ENCODE measurements around the gene EVX2.

EVX2 gene

DNA sequence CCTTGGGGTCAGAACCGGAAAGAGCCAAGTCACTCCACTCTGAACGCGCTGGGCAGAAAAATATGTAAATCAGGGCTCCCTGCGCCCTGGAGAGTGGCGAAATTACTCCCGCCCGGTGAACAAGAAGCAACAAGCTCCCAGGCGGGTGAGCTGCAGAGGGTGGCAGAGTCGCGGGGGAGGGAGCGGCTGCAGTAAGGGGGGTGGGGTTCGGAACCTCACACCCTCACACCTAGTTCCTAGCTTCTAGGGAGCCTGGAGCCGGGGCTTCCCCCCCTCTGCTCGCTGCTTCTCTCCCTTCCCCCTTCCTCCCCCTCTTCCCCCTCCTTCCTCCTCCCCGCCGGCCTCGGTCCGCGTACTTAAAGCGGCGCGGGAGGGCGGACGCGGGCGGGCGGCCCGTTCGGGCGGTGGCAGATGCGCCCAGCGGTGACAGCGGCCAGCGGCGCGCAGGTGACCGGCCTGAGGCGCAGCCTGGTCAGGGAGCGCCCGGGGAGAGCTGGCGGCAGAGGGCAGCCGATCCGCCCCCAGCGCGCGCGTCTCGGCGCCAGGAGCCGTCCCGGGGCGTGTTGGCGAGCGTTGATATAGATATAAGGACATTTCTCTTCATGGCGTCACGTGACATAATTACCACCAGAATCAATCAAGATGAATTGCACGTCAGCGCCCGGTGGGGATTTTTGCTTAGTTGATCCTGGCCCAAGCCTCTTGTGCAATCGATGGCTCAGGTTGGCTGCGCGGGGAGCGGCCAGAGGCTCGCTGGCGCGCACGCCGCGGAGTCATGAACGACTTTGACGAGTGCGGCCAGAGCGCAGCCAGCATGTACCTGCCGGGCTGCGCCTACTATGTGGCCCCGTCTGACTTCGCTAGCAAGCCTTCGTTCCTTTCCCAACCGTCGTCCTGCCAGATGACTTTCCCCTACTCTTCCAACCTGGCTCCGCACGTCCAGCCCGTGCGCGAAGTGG lies 23.1 kb upstream of the EVX2 start, which contains the start of gene HOXD11:
HOXD11 (plus strand) TSS at position 700 of the 959 bp plus-strand sequence; CDS start at position 776, 76 bp downstream.
- no peak for DNase-seq

DNA sequence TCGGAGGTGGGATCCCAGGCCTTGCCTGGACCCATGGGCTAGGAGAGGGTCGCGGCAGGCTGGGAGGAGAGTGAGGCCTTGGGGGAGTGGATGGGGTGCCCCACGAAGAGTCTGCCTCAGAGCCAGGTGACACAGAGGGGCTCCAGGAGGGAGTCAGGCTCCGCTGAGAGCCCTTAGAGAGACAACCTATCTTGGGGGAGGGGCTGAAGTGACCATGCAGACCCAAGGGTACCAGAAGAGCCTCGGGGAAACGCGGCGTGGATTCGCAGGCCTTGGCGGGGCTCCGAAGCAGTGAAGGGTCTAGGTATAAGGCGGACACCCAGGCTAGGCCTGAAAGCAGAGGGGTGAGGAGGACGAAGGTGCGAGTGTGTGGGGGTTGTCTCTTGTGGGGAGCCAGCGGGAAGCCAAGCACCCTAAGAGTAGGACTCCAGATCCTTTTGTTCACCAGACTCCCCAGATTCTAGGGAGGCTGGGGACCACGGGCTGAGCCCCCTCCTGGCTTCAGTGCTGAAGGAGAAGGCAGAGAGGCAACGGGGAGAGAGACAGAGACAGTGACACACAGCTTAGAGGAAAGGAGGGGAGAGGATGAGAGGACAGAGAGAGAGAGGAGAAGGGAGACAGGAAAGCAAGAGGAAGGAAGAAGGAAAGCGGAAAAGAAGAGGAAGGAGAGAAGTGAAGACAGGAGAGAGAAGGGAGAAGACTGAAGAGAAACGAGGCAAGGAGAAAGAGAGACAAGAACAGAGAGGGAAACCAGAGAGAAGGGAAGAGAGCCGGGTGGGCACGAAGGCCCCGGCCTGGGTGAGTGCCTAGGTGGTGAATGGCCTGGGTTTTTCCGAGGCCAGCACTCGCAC lies 22.2 kb upstream of the EVX2 start:
- no peak for DNase-seq

DNA sequence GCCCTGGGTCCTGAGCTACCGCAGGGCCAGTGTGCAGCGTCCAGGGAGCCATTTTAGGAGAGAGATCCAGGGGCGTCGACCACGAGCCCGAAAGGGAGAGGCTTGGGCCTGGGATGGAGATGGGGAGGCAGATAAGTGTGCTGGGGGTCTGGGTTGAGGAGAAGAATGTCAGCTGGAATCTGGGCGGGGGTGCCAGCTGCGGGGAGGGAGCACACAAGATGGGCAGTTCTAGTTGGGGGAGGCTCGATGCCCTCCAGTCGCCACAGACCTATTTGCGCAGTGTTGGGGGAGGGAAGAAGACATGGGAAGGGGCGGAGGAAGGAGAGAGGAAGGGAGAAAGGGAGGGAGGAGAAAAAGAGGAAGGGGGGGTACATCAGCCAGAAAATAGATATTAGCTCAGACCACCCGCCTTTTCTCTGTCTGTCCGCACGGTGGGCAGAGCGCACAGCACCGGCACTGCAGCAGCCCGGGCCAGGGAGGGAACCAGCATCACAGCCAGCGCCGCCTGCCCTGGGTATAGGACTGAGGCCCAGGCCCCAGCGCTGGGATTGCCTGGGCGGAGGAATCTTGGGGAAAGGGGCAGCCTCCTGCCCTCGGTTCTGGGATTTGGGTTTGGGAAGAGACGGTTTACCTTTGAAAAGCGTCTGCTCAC lies 21.4 kb upstream of the EVX2 start:
- DNase-seq, result no peak

DNA sequence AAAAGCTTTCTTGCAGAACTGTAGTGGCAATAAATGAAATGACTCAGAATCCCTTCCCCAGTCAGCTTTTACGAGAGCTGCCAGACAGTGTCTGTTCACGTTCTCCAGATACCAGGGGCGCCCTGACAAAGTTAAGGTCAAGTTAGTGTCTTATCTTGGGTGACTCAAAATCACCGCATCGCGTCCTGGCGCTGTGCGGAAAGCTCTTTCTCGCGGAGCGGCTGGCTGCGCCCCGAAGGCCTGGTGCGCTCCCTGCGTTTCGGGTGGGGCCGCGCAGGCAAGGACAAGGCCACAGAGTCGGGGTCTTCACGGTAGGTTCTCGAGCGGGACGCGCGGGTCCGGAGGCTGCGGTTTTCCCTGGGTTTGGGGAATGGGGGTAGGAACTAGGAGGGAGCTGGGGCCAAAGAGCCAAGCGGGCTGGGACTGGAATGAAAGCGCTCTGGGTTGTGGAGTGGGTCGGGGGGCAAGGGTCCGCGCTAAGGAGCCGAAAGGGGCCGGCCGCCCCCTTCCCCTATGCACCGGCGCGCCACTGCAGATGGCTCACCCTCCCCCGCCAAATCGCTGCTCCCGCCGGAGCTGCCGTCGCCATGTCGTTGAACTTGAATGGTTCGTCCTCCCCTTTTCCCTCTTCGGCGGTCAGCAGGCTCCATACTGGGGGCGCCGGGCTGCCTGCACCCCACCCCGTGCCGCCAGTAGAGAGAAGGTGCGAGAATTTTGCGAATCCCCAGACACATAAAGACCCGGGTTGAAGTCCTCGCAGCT lies 20.7 kb upstream of the EVX2 start:
- DNase-seq, result no peak

DNA sequence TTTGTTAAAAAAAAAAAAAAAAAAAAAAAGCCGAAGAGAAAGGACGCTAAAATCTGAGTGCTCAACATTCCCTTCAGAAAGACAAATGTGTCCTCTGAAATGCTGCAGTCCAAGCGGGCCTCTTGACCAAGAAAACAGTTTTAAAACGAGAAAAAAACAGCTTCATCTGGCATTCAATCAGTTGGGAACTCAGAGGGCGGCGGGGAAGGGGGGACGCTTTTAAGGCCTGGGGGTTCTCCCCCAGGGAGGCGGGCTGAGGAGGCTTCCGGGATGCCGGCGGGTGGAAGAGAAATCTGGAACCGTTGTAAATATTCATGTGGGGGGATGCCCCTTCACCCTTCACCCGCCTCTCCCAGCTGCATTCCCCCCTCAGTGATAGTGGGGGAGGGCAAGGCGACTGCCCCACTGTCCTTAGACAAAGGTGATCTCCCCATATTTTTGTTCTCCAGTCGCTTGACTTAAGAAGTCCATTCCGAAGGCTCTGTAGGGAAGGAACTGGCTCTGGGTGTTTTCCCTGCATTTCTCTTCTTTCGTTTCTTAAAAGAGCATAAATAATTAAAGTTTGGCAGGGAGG lies 20.1 kb upstream of the EVX2 start:
- DNase-seq, result no peak

DNA sequence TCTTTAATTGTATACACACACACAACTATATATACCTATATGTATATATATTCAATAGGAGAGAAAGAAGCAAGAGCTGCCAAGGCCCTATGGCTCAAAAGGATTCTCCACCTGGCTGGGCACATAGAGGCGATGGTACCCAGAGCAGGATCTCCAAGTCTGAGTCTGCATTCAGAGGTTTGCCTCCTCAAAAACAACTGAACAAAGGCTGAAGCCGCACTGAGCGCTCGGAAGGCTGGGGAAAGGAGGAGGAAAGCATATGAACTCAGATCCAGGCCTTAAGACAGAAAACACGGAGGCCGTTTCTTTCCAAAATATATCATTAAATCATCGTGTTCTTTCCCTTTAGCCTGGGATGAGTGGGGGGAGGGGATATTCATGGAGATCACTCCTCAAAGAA lies 19.4 kb upstream of the EVX2 start:
- DNase-seq, result no peak

DNA sequence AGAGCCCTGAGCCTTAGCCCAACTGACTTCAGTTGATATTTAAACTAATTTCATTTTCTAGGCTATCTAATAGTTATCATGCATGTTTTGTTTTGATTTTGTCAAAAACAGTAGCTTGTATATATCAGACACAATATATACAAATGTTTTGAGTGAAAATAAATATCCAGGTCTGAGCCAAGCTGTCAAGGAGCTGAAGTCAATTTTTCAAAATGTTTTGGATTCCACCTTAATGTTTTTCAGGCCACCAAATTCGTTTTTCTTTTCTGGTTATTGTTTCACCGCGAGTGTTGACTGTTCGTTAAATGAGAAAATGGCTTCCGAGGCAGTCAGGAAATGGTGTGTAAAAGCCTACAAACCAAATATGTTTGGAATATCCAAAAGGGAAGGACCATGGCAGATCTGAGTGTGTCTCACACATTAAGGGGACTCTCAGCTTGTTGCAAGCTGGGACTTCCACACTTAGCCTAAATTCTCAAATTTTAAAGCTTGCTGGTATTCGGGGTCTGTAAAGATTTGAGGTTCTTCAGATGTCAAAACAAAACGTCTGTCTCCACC lies 18.6 kb upstream of the EVX2 start:
- DNase-seq, result no peak

DNA sequence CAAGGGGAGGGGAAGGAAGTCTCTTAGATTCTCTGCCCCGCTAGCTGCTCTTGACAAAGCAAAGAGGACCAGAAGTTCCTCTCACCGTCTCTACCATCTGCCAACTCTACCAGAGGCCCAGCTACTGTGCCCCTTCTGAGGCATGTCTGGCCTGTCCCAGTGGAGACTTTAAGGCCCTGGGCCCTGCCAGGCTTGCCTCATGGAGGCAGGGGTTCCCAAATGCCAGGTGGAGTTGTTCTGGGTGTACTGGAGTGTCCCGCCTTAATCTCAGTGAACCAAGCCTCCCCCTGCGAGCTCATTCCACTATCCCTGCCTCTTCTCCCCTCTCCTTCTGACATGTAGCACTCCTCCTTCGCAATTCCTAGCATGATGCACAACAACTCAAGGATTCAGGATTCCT lies 18.1 kb upstream of the EVX2 start:
- no peak for DNase-seq

DNA sequence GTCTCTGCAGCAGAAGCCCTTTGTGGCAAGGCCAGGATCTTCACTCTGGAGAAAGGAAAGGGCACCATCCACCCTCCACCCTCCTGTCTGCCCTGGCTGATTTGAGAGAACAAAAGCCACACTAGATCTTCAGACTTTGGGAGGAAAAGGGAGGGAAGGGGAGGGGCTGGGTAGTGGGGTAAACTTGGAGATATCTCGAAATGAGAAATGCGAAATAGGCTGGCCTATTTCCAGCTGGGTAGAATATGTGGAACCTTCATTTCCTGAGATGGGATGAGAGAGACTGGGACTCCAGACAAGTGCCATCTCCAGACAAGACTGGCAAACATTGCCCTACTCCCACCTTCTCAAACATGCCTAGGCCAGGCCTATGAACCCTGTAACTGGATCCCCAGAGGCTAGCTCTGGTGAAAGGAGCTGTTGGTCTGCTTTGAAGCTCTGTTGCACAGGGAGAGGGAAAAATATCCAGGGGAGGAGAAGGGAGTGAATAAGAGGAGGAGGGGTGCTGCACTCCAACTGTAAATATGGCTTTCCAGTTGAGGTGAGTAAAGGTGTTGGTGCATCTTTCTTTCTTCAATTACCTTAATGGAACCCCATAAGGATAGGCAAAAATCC lies 17.6 kb upstream of the EVX2 start:
- no peak for DNase-seq

DNA sequence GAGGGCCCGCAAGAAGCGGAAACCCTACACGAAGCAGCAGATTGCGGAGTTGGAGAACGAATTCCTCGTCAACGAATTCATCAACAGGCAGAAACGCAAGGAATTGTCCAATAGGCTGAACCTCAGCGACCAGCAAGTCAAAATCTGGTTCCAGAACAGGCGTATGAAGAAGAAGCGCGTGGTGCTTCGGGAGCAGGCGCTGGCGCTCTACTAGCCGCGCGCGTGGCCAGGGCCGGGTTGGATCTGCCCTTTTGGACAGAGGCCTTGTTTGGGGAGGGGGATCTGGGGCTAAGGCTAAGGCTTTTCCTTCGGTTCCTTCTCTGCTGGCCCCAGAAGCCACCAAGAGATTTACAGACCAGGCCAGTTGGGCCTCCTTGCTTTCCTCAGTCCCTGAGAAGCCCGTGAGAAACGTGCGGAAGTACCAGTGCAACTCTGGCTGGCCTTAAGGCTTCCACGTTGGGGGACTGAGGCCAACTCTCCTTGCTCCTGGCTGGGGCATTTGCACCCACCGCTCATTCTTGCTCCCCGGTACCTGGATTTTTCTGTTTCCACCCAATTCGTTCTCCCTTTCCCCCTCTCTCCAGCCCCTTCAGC lies 16.9 kb upstream of the EVX2 start:
- DNase-seq, result no peak

DNA sequence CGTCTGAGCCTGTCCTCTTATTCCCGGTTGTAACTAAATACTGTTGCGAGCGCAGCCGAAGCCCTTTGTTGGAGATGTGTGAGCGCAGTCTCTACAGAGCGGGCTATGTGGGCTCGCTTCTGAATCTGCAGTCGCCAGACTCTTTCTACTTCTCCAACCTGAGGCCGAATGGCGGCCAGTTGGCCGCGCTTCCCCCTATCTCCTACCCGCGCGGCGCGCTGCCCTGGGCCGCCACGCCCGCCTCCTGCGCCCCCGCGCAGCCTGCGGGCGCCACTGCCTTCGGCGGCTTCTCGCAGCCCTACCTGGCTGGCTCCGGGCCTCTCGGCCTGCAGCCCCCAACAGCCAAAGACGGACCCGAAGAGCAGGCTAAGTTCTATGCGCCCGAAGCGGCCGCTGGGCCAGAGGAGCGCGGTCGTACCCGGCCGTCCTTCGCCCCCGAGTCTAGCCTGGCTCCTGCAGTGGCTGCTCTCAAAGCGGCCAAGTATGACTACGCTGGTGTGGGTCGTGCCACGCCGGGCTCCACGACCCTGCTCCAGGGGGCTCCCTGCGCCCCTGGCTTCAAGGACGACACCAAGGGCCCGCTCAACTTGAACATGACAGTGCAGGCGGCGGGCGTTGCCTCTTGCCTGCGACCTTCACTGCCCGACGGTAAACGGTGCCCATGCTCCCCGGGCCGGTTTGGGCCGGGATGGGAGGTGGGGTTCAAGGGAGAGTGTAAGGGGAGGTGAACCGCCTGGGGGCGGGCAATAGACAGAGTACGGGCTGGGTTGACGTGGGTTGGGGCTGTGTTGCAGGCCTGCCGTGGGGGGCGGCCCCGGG lies 16.2 kb upstream of the EVX2 start, which contains the start of gene HOXD12:
HOXD12 (plus strand) TSS at position 68 of the 819 bp plus-strand sequence; CDS start at position 75, 7 bp downstream.
- no peak for DNase-seq

DNA sequence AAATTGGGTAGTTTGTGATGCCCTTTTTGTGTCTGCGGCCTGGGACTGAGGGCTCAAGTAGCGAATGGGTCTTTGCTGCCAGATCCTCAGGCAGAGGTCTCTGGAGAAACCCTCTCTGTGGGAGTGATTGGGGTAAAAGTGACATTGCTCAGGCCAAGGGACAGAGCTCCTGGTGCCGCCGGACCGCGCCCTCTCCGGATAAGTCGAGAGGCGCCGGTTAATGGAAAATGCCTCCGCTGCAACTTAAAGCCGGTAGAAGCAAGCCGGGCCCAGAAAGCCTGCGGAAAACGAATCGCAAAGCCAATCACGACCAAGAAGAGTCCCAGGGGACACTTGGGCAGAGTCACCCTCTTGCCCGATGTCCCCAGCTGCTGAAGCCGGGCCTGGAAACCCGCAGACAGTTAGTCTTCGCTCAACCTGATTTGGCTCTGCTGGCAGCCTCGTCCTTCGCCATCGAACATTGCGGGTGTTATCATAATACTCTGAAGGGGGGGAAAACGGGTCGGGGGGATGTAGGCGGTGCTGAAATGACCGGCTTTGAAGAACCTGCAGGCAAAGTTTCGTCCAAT lies 15.5 kb upstream of the EVX2 start:
- DNase-seq, result no peak

DNA sequence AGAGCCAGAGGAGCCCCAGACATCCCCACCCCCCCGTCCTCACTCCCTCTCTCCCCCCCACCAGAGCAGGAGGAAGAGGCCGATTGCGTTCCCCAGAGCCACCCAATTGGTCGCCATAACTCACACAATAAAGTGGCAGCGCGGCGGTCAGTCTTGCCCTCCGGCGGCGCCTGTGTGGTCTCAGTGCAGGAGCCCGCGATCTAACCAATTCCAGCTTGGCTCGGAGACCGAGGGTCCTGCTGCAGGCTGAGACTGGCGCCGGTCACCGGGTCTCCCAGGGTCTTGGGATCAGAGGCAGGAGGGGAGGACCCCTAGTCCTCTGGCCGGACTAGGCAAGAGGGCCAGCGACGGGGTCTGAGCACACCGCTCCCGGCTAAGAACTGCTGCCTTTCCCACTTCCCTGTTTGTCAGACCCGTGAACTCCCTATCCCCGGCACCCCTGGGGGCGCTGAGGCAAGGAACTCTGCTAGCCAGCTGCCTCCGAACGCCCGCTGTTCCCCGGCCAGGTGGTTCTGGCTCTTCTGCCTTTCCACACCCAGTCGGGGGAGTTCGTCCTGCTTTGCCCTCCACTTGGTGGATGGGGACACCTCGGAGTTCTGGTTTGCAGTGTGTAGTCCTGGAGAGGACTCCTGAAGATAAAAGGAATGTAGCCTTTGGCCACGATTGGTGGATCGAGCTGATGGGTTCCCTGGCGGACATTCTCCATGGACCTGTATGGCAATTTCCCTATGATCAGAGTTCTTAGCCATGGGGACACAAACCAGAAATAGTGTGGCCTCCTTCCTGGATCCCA lies 14.8 kb upstream of the EVX2 start:
- no peak for DNase-seq

DNA sequence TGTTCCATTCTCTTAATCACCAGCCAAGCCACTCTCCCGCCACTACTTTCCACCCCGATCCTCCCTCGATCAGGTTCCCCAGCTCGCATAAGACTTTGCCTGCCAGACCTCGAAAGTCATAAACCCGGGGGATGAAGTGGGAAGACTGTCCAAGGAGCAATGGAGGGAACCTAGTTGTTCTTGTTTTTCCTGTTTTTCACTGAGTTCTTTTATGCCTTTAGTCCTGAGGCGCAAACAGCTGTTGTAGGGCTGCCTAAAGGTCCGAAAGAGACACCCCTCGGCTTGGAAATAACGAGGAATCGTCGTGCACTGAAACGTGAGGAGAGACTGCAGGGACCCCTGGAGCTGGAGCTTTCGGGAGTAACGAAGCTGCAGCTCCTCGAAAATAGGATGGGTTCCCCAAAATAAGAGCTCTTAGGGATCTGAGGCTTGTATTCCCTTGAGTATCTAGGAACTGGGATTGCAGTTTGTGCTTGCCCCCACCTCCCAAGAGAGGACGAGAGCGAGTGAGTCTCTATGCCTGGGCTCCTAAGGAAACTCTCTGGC lies 14.1 kb upstream of the EVX2 start:
- DNase-seq, result no peak

DNA sequence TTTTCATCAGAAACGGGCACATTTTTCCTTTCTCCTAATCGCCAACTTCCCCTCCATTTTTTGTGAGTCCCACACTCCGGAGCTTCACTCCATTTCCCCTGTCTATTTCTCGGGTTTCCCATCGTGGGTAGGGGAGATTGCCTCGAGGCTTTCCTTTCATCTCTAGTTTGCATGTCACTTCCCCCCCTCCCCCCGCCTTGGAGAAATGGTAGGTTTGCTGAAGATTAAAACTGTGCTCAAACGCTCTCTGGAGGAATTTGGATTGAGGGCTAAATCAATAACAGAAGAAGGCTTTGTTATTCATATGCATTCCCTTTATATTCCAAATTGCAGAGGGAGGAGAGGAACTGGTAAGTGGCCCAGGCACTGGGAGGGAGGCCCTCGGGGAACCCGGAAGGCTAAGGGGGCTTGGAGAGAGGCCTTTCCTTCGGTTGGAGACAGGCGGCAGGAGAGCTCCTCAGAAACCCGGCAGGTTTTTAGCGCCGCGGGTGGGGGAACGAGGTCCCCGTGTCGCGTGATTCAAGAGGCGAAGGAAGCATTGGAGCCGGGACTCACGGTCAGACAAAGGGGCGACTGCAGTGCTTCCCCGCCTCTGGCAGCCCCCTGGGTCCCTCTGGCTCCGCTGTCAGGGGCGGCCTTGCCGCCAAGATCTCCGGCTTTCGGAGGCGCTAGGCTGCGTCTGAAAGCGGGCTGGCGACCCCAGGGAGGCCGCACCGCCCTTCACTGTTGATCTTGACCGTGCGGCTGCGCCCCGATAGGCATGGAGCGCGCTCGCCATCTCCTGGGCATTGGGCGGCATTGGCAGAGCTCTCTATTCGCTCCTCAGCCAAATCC lies 13.4 kb upstream of the EVX2 start:
- DNase-seq, result peak; percentile 59

DNA sequence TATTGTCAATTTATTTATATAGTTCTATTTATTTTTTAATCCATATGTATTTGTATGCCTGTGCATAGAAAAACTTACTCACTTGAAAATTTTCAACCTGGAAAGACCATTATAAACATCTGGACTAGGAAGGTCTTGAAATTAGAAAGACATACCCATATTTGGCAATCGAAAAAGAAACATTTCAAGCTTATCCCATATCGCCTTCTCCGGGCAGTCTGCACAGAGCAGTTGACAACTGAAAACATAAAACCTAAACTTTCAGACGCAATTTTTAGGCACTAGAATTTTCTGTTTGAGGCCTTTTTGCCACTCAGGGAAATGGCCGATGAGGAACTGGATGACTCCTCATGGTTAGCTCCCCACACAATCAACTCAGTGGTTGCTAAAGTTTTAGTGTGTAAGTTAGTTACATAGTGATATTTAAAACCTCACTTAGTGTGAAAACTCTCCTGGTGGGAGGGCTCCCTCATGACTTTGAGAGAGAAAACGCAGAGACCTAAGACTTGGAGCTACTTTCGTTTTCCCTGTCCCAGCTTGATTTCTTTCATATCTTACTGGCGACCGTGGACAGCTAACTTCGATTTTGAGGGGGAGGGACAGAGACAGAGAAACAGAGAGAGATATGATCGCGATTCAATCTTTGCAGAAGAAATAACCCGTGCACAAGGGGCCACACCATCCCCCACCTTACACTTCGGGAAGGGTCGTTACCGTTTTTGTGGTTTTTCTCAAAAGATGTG lies 12.7 kb upstream of the EVX2 start:
- no peak for DNase-seq

DNA sequence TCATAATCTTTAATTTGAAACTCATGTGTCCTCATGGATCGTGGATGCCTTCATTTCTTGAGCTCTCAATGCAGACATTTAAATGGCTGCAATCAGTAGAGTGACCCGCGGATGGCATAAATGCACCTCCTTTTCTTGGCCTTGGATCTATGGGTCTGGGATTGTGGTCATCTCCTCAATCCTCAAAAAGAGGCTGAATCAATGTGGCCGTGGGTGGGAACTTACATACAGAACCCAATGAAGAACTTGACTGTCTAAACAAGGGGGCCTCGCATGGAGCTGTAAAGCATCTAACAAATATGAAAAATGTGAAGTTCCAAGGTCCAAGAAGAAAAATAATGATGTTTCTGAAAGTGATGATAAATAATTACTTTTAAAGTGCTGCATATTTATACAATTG lies 11.7 kb upstream of the EVX2 start:
- DNase-seq, result no peak
